Measurements from ENCODE around the gene GPR108. TPM values are rescaled to one million over a fixed set of nuclear protein-coding genes. Genes with fewer than 3 reads are reported as not detected.

GPR108 gene
- total RNA-seq, 4 donors from 2014 or later = 44.0 to 68.8 (median 60.1) TPM

DNA sequence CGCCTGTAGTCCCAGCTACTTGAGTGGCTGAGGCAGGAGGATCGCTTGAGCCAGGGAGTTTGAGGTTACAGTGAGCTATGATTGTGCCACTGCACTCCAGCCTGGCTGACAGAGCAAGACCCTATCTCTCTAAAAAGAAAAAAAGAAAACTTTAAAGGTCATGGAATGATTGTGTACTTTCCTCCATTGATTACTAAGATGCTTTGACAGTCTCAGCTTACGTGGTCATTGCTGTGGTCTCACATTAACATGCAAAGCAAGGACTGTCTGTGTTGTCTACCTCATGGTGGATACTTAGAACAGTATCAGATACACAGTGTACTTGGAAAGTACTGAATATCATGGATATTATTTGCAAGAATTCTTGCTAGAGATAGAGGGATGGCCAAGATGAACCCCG is 53.4 kb downstream of the GPR108 start:
- no peaks in the 10 kb centered on the region for H3K4me1 ChIP-seq
- peaks cover 19% of the 10 kb centered on the region for H3K27me3 ChIP-seq
- 83 to 100% methylated on average over 1 to 4 of the region's 4 CpGs for WGBS, 2 donors (ENCODE audit: low coverage in 1 of 2)
- ATAC-seq = no peak
- no peak overlapping the region for H3K4me3 ChIP-seq
- no peak overlapping the region for H3K27ac ChIP-seq
- peaks cover 0 to 40% of the 10 kb centered on the region in 2 donors for H3K36me3 ChIP-seq
- H3K9me3 ChIP-seq = peaks cover 0 to 12% (median 0%) of the 10 kb centered on the region in 3 donors
- TF ChIP-seq EP300 (IDR thresholded peaks at IDR 0.05) (no peak), POLR2AphosphoS5 (IDR thresholded peaks at IDR 0.05) (no peak), CTCF (IDR thresholded peaks at IDR 0.05) (no peak), POLR2A (IDR thresholded peaks at IDR 0.05) (no peak)

DNA sequence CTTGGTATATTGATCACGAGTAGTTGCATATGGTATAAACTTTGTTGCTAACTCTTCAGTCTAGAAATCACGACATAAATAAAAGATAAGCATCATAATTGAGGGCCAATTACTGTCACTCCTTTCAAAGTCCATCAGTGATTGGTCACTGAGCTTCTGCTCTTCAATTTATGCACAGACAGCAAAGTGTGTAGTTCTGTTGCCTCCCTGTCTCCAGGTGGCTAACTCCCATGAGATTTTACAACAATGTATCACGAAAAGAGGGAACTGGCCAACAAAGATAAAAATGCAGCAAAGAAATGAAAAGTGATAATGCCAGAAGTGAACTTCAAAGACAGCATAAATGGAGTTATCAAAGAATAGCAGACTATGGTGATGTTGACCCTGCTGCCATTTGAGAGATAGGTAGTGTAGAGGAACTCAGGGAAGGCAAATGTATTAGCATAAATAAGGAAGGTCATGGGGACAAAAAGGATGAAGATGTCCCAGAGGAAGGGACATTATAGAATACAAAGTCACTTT is 54.7 kb downstream of the GPR108 start:
- no peak for ATAC-seq
- Histone ChIP-seq H3K9me3 (peaks cover 0 to 12% (median 0%) of the 10 kb centered on the region in 3 donors), H3K4me3 (no peak overlapping the region), H3K27me3 (peaks cover 28% of the 10 kb centered on the region), H3K4me1 (no peaks in the 10 kb centered on the region), H3K36me3 (peaks cover 0 to 48% of the 10 kb centered on the region in 2 donors), H3K27ac (no peak overlapping the region)
- 53 to 100% methylated on average over 2 to 3 of the region's 3 CpGs for WGBS, 2 donors (ENCODE audit: low coverage in 1 of 2)
- TF ChIP-seq POLR2AphosphoS5 (IDR thresholded peaks at IDR 0.05) (no peak), EP300 (IDR thresholded peaks at IDR 0.05) (no peak), CTCF (IDR thresholded peaks at IDR 0.05) (no peak), POLR2A (IDR thresholded peaks at IDR 0.05) (no peak)

GRCh38 chr19:6680141-6680540 is 57.2 kb downstream of the GPR108 start:
- H3K27me3 ChIP-seq = peaks cover 51% of the 10 kb centered on the region
- WGBS, 2 donors (ENCODE audit: low coverage in 1 of 2) = no CpG with 5 or more reads among the region's 1 CpG
- H3K9me3 ChIP-seq = peaks cover 0 to 12% (median 0%) of the 10 kb centered on the region in 3 donors
- no peak overlapping the region for H3K4me3 ChIP-seq
- peaks cover 0 to 52% of the 10 kb centered on the region in 2 donors for H3K36me3 ChIP-seq
- peaks cover 0 to under 1% (median 0%) of the 10 kb centered on the region in 3 donors for H3K4me1 ChIP-seq
- H3K27ac ChIP-seq = no peak overlapping the region
- no peak for ATAC-seq
- TF ChIP-seq CTCF (IDR thresholded peaks at IDR 0.05) = no peak
- TF ChIP-seq EP300 (IDR thresholded peaks at IDR 0.05) = no peak
- no peak for TF ChIP-seq POLR2A (IDR thresholded peaks at IDR 0.05)
- TF ChIP-seq POLR2AphosphoS5 (IDR thresholded peaks at IDR 0.05) = no peak

Other genes with a start within 250 kb of the GPR108 start
- 1 to 10 TPM; 1.2 to 3.2 (median 2.2) TPM for gene TUBB4A, start 235.3 kb downstream of the GPR108 start, total RNA-seq
- gene TNFSF9, start 206.6 kb downstream of the GPR108 start, total RNA-seq = under 1 TPM in 2 of 4 donors, not detected in 2; 0.17 to 0.27 TPM
- gene CD70, start 146.4 kb downstream of the GPR108 start, total RNA-seq = 1 to 10 TPM in 1 of 4 donors, not detected in 3; 2.2 TPM
- gene TNFSF14, start 67.4 kb downstream of the GPR108 start, total RNA-seq = 1 to 10 TPM in 2 of 4 donors, under 1 TPM in 2; 0.16 to 2.4 (median 0.81) TPM
- gene C3, start 16.9 kb downstream of the GPR108 start, total RNA-seq = 100 to 1,000 TPM; 246 to 757 (median 594) TPM
- 100 to 1,000 TPM in 3 of 4 donors, 10 to 100 TPM in 1; 94.1 to 129 (median 104) TPM for gene TRIP10, start 2.1 kb upstream of the GPR108 start, total RNA-seq
- gene SH2D3A, start 29.9 kb upstream of the GPR108 start, total RNA-seq = 1 to 10 TPM in 2 of 4 donors, under 1 TPM in 1, not detected in 1; 0.78 to 5.8 (median 1.7) TPM
- gene VAV1, start 35.1 kb upstream of the GPR108 start, total RNA-seq = 1 to 10 TPM; 2.3 to 7.8 (median 5.7) TPM
- under 1 TPM in 1 of 4 donors, not detected in 3; 0.13 TPM for gene ADGRE1, start 150.0 kb upstream of the GPR108 start, total RNA-seq